ENCODE measurements around the gene FABP3. TPM values are rescaled to one million over a fixed set of nuclear protein-coding genes. Genes with fewer than 3 reads are reported as not detected.

The FABP3 gene
- total and polyA plus RNA-seq, 4 donors, result 1.7 to 39.8 (median 13.3) TPM

- ATAC-seq (ENCODE audit: insufficient read depth, low FRiP score) (no peak), DNase-seq (peak in 2 of 3 donors; percentile 34 to 64)
- Histone ChIP-seq H3K27me3 (ENCODE audit: control insufficient read depth in 3 of 3, insufficient read depth in 3 of 3, low read length in 2 of 3) (no peaks in the 10 kb centered on the region), H3K9ac (ENCODE audit: insufficient read depth in 1 of 2, low read length in 2 of 2) (no peak overlapping the region), H3K27ac (ENCODE audit: low read depth in 1 of 2, low read length in 1 of 2) (peak overlapping the region in 1 of 2 donors; percentile 95), H3K4me3 (no peak overlapping the region), H3K4me1 (ENCODE audit: control insufficient read depth in 5 of 5, insufficient read depth in 5 of 5, low read length in 5 of 5) (peaks cover 0 to 28% (median 6%) of the 10 kb centered on the region in 5 donors), H3K9me3 (ENCODE audit: control insufficient read depth in 4 of 4, insufficient read depth in 3 of 4, low read length in 3 of 4) (no peaks in the 10 kb centered on the region), H3K36me3 (ENCODE audit: control insufficient read depth in 4 of 4, insufficient read depth in 4 of 4, low read length in 4 of 4) (peaks cover 0 to 6% (median 0%) of the 10 kb centered on the region in 4 donors)
- WGBS, 2 donors, result 62 to 69% methylated on average over 10 of the region's 10 CpGs
- no peak for TF ChIP-seq CTCF (IDR thresholded peaks at IDR 0.05; ENCODE audit: control extremely low read depth, extremely low read depth)
Observed at GRCh38 chr1:31371121-31371959, 1.5 kb downstream of the FABP3 start.

GRCh38 chr1:31370565-31370964 lies 2.3 kb downstream of the FABP3 start:
- H3K27ac ChIP-seq (ENCODE audit: low read depth in 1 of 2, low read length in 1 of 2), result peak overlapping the region in 1 of 2 donors; percentile 95
- TF ChIP-seq CTCF (IDR thresholded peaks at IDR 0.05; ENCODE audit: control extremely low read depth, extremely low read depth), result no peak
- no peaks in the 10 kb centered on the region for H3K9me3 ChIP-seq (ENCODE audit: control insufficient read depth in 4 of 4, insufficient read depth in 3 of 4, low read length in 3 of 4)
- H3K36me3 ChIP-seq (ENCODE audit: control insufficient read depth in 4 of 4, insufficient read depth in 4 of 4, low read length in 4 of 4), result peaks cover 0 to 13% (median 4%) of the 10 kb centered on the region in 4 donors
- H3K4me3 ChIP-seq, result no peak overlapping the region
- no peak for DNase-seq
- no peak for ATAC-seq (ENCODE audit: insufficient read depth, low FRiP score)
- WGBS, 2 donors, result 92 to 96% methylated on average over 4 of the region's 4 CpGs
- H3K27me3 ChIP-seq (ENCODE audit: control insufficient read depth in 3 of 3, insufficient read depth in 3 of 3, low read length in 2 of 3), result no peaks in the 10 kb centered on the region
- H3K4me1 ChIP-seq (ENCODE audit: control insufficient read depth in 5 of 5, insufficient read depth in 5 of 5, low read length in 5 of 5), result peaks cover 0 to 28% (median 6%) of the 10 kb centered on the region in 5 donors
- no peak overlapping the region for H3K9ac ChIP-seq (ENCODE audit: insufficient read depth in 1 of 2, low read length in 2 of 2)

- peaks cover 0 to 28% (median 6%) of the 10 kb centered on the region in 5 donors for H3K4me1 ChIP-seq (ENCODE audit: control insufficient read depth in 5 of 5, insufficient read depth in 5 of 5, low read length in 5 of 5)
- no peak for DNase-seq
Observed at GRCh38 chr1:31370021-31370420, 2.9 kb downstream of the FABP3 start.

More at GRCh38 chr1:31370021-31370420, 2.9 kb downstream of the FABP3 start:
- Histone ChIP-seq H3K4me3 (no peak overlapping the region), H3K9ac (ENCODE audit: insufficient read depth in 1 of 2, low read length in 2 of 2) (no peak overlapping the region), H3K36me3 (ENCODE audit: control insufficient read depth in 4 of 4, insufficient read depth in 4 of 4, low read length in 4 of 4) (peaks cover 4 to 19% (median 7%) of the 10 kb centered on the region in 4 donors), H3K27ac (ENCODE audit: low read depth in 1 of 2, low read length in 1 of 2) (peak overlapping the region in 1 of 2 donors; percentile 95), H3K9me3 (ENCODE audit: control insufficient read depth in 4 of 4, insufficient read depth in 3 of 4, low read length in 3 of 4) (no peaks in the 10 kb centered on the region), H3K27me3 (ENCODE audit: control insufficient read depth in 3 of 3, insufficient read depth in 3 of 3, low read length in 2 of 3) (no peaks in the 10 kb centered on the region)
- ATAC-seq (ENCODE audit: insufficient read depth, low FRiP score), result no peak
- no peak for TF ChIP-seq CTCF (IDR thresholded peaks at IDR 0.05; ENCODE audit: control extremely low read depth, extremely low read depth)
- WGBS, 2 donors, result 71 to 83% methylated on average over 2 of the region's 2 CpGs
